ENCODE results near the gene ARVCF.

Gene ARVCF

DNA sequence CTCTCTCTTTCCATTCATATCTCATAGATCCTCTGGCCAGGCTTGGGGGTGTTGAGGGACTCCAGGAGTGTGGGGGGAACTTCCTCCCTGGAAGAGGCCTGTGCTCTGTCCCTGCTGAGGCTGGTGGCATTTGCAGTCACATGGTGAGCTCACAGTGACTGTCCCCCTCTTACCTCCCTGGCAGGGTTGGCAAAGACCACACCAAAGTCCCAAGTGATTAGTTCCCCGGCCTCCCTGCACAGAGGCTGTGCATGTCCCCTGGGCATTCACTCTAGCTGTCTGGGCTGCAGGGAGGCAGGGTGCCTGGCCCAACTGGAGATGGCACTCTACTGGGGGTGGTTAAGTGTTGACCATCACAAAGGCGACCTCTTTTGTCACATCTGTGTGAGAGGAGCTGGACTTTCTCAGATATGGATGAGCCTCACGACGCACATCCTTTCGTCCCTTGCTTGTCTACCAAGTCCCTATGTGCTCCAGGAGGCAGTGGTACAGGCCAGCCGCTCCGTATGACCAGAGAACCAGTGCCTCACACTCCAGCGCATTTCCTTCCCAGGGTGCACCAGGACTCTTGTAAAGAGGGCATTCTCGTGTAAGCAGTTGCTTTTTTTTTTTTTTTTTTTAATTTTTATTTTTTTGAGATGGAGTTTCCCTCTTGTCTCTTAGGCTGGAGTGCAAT, 13.1 kb upstream of the ARVCF start:
- no peak for FAIRE-seq

GRCh38 chr22:20028855-20029549, 12.4 kb upstream of the ARVCF start:
- no peak for FAIRE-seq

DNA sequence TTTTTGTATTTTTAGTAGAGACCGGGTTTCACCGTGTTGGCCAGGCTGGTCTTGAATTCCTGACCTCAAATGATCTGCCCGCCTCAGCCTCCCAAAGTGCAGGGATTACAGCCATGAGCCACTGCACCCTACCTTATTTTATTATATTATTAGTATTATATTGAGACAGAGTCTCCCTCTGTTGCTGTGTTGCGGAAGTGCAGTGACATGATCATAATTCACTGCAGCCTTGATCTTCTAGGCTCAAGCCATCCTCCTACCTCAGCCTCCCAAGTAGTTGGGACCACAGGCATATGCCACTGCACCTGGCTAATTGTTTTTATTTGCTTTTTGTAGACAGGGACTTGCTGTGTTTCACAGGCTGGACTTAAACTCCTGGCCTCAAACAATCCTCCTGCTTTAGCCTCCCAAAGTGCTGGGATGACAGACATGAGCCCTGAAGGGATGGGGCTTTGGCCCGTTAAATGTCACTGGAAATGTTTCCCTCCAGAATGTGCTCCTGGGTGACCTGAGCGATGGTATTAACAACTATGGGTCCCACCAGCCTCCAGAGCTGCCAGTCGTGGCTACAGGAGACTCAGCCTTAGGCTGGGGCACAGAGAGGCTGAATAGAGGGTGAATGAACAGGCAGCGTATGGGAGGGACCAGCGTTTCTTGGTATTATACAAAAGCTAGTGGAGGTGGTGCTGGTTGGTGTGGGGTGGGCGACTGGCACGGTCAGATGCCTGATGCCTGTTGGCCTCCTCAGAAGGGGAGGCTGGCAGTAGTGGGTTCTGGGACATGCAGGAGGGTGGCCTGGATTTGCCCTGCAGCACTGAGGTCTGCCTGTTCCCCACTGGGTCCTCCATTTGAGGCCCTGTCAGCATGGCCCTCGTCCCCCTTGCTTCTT, 11.6 kb upstream of the ARVCF start:
- no peak for FAIRE-seq

GRCh38 chr22:20026996-20027601, 10.5 kb upstream of the ARVCF start:
- no peak for FAIRE-seq

DNA sequence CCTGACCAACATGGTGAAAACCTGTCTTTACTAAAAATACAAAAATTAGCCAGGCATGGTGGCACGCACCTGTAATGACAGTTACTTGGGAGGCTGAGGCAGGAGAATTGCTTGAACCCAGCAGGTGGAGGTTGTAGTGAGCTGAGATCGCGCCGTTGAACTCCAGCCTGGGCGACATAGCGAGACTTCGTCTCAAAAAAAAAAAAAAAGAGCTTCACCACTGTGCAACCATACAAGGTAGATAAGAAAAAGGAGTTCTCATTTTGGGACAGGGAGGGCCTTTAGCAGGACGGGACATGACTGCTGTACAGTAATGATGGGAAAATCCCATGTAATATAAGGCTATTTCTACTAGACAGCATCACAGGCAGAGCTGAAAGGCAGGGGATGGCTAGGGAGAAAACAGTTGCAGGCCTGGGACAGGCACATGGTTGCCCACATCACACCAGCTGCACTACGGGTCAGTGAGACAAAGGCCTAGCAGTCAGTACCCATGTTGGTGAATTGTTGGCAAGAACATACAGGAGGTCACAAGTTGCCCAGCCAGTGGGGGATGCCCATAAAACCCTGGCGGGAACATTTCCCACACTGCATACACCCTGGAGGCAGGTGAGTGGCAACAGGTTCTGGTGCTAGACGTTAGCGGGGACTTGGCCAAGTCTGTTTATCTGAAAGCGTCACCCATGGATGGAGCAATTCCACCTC, 9.7 kb upstream of the ARVCF start:
- no peak for FAIRE-seq

GRCh38 chr22:20025401-20026203, 9.0 kb upstream of the ARVCF start:
- FAIRE-seq = no peak

DNA sequence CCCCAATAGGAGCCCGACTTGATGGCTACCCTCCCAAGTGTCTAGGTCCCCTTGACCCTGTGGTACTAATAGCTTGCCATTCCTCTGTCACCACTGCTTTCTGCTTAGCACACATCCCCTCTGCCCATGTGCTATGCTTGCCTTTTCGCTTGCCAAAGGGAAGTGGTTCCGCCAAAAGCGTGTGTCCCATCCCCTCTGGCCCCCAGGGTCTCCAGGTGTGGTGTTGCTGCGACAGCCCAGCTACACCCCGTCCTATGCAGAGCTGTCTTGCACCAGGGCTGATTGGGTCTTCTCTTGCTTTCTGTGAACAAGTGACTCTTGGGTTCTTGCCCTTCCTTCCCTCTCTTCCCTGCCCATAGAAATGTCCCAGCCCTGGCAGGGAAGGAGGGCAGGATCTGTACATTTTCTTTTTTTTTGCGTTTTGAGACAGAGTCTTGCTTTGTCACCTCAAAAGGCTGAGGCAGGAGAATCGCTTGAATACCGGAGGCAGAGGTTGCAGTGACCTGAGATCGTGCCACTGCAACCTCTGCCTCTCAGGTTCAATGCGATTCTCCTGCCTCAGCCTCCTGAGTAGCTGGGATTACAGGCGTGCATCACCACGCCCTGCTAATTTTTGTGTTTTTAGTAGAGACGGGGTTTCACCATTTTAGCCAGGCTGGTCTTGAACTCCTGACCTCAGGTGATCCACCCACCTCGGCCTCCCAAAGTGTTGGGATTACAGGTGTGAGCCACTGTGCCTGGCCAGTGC, 8.2 kb upstream of the ARVCF start:
- no peak for FAIRE-seq

DNA sequence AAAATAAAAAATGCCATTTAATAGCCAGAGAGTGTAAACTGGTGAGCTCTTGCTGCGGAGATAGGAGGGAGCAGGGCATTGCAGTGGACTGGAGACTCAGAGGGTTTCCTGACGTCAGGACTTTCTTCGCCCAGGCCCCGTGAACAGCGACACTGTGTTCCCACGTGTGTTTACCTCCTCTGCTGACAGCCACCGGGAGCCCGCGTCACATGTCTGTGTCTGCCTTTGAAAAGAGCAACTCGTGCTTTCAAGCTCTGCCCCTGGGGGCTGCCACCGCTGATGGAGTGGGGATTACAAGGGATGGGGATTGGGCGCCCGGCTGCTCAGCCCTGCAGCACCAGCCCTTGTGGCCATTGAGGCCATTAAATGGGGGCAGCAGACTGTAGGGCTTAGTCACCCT, 7.6 kb upstream of the ARVCF start:
- no peak for FAIRE-seq

GRCh38 chr22:20022978-20023613, 6.5 kb upstream of the ARVCF start:
- no peak for FAIRE-seq

- no peak for FAIRE-seq
Measured at GRCh38 chr22:20022231-20022977, 5.8 kb upstream of the ARVCF start.

DNA sequence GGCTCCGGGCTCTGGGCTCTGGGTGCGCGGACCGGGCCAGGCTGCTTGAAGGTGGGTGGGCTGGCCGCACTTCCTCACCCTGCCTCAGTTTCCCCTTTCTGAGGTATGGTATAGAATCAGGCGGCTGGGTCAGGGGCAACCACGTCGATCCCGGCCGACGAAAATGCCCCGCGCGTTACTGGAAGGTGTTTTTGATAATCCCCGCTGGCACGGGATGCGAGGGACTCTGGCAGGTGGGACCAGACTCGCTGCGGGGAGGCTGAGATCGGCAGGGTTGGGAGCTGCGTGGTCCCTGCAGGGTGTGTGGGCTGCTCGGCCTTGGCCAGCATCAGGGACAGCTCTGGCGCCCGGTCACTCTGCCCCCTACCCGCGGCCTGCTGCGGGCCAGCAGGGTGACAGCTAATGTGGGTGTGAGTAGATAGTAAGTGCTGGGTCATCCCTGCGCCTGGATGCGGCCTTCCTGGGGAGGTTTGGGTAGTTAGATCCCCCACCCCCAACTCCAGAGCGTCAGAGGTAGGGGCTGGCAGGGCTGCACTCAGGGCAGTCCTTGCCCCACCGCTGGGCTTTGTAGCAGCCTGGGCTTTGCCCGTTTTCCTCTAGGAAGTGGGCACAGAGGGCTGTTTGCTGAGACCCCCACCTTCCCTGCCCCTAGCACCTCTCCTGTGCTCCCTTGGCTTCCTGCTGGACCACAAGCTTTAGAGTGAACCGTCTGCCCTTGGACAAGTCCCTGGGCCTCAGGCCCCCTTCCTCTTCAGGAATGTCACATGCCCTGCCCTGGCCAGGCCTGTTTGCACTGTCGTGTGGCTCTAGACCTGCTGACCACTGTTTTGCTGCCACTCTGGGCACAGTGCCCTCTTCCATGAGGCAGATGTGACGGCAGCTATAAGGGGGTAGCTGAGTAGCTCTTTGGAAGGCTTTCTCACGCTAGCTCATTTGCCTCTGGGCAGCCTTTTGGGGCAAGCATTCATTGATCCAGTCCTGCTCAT, 4.9 kb upstream of the ARVCF start:
- FAIRE-seq = no peak

DNA sequence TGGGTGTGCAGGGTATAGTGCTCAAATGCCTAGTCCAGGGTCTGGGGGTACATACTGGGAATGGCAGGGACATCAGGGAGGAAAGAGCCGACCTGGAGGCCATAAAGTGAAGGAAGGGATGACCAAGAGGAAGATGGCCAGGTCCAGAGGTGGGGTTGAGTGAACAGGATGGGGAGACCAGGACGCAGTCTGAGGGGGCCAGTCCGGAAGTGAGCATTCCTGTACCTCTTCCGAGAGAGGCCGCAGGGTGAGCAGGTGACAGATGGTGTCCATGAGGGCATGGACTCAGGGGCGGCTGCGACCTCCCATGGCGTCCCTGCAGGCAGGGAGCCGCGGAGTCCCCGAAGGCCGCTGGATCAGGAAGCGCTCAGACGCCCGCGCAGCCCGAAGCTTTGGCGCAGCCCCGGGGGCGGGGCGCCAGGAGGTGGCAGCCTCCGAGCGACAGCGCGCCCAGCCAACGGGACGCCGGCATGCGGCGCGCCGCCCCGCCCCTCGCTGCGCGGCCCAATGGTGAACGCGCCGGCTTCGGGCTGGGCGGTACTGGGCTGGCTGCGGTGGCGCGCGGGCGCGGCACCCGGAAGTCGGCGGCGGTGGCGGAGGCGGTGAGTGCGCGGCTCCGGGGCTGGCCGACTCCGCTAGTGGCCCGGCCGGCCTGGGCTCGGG, 4.0 kb upstream of the ARVCF start, which contains the start of gene TANGO2:
TSS of gene TANGO2 (plus strand) at position 578 of the 663 bp plus-strand sequence. CDS start 15,689 bp downstream, outside the sequence.
- no peak for FAIRE-seq

DNA sequence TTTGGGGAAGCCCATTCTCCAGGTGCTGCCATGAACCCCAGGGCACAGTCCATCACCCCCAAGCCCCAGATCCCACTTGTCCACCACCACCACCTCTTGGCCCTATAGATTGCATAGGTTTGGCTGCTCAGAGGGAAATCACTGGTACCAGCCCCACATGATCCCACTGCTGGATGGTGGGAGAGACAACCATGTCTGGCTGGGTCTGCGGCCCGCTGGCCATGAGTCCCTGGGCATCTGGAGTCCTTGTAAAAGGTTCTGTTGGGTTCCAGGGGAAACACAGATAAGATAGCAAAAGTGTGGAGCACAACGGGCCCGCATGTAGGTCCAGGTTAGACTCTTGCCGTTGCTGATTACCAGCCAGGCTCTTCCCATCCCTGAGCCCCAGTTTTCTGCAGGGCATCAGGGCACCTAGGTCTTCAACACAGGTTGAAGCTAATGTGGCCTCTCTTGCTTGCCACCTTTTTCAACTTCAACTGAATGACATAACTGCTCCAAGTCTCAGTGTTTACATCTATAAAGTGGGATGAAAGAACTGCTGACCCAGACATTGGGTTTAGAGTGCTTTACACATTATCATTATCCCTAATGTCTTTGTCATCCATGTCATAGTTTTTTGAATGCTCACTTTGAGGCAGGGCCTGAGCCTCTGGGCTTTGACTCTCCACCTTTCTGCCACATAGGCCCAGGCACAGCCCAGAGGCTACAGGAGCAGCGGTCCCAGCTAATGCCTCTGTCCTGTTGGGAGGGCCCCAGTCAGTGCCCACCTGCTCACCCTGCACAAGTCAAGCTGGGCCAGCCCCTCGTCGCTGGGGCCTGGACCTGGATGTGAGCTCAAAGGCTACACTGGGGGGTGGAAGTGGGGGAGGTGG, 3.3 kb upstream of the ARVCF start:
- no peak for FAIRE-seq

- no peak for FAIRE-seq
Measured at GRCh38 chr22:20018001-20018400, 1.4 kb upstream of the ARVCF start.

DNA sequence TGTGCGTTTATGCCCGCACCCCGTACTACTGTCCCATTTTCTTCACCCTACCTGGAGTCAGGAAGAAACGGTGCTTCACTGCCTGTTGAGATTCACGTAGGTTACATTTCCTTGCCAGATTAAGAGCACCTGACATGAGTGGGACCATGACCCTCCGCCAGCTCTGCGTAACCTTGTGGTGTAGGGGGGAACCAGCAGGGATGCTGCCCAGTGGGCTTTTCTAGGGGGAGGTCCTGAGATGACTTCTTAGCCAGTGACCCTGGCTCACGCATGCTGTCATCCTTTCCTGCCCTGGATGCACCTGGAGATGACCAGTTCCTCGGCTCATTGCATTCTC, 967 bp upstream of the ARVCF start:
- FAIRE-seq = no peak

GRCh38 chr22:20015971-20016733, 471 bp downstream of the ARVCF start:
- FAIRE-seq = no peak
